C4-2B (cell line): ENCODE data around the gene CCDC181.

Experiments used
- CTCF ChIP-seq: fragments of 450-650 bp; conservative IDR thresholded peaks from 2 replicates; pipeline ENCODE4 v1.5.1; 2017; ENCODE audit warnings: mild to moderate bottlenecking
- ZFX ChIP-seq: fragments of 450-650 bp; IDR thresholded peaks from 2 replicates; pipeline ENCODE4 v1.6.1; 2017

GRCh38 chr1:169466259-169467230 lies 39.3 kb upstream of the CCDC181 start:
- TF ChIP-seq CTCF: peak; percentile 79
- TF ChIP-seq ZFX: no peak
